ENCODE measurements around the gene NDUFS6.

Gene NDUFS6

DNA sequence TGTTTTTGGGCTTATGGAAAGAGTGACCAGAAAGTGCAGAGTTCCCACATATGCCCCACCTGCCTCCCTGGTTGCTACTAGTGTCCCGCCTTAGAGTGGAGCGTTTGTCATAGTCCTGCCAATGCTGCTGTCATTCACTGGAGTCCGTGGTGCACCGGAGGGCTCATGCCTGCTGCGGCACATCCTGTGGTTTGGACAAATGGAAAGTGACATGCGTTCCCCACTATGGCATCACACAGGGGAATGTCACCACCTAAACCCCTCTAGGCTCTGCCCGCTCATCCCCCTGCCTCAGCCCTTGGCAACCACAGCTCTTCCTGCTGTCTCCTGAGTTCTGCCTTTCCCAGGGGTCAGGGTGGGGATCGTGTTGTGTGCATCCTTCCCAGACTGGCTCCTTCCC lies 52.3 kb downstream of the NDUFS6 start:
- DNase-seq (ENCODE audit: low read depth): no peak

- DNase-seq (ENCODE audit: low read depth): no peak
Observed at GRCh38 chr5:1855075-1855474, 53.9 kb downstream of the NDUFS6 start.

- no peak for DNase-seq (ENCODE audit: low read depth)
Observed at GRCh38 chr5:1855596-1855995, 54.4 kb downstream of the NDUFS6 start.

DNA sequence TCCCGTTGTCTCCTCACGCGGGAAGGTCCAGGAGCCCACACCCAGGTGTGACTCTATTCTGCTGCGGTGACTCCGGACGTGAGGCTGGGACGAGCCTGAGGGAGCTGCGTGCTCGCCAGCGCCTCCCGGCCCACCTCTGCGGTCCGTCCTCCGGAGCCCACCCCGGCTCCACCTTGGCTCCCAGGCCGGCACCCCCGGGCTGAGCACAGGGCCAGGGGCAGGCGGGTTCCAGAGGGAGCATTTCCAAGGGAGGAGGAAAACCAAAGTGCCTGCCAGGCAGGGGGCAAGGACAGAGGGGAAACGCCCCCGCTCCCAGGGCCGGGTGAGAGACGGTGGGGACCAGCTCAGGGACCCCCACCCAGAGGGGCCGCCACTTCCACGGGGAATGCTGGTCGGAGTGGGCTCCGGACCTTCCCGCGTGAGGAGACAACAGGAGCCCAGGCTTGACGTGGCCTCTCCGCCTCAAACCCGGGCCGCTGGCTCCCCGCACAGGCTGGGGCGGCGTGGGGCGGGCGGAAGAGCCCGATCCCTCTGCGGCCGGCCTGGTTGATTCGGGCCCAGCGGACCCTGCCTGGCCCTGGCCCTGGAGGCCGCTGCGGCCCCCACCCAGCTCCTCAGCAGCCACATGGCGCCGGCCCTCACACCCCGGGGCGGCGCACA lies 55.5 kb downstream of the NDUFS6 start:
- DNase-seq (ENCODE audit: low read depth): no peak

DNA sequence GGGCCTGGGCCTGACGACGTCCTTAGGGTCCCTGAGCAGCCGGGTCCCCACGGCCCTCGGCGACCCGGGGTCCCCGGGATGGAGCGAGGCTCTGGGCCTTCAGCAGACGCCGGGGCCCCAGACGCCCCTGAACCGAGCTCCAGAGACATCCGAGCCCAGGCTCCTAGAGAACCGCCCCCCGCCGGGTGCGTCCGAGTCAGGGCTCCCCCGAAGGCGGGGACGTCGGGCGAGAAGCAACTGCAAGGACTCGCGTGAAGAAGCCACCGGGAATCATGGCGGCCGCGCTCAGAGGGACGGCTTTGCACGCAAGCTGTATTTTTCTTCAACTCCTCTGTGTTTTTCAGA lies 56.0 kb downstream of the NDUFS6 start:
- DNase-seq (ENCODE audit: low read depth): no peak

- DNase-seq (ENCODE audit: low read depth): no peak
Observed at GRCh38 chr5:1858436-1858835, 57.2 kb downstream of the NDUFS6 start.

DNA sequence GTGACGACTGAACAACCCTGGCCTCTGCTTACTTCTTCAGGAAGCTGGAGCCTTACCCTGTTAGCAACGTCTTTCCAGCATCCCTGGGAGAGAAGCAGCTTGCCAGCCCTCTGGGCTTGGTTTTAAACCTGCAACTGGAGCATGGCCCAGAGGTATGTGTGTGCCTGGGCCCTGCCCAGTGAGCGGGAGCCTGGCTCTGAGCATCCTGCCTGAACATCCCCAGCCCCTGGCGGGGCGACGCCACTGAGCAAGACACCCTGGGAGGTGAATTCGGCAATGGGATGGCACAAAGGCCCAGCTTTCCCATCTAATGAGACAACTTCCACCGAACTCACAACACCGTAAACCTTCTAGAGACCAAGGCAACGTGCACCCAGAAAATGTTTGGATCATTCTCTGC lies 57.9 kb downstream of the NDUFS6 start:
- no peak for DNase-seq (ENCODE audit: low read depth)

- DNase-seq (ENCODE audit: low read depth): no peak
Observed at GRCh38 chr5:1860021-1860610, 58.9 kb downstream of the NDUFS6 start.

- DNase-seq (ENCODE audit: low read depth): no peak
Observed at GRCh38 chr5:1860949-1861348, 59.7 kb downstream of the NDUFS6 start.

DNA sequence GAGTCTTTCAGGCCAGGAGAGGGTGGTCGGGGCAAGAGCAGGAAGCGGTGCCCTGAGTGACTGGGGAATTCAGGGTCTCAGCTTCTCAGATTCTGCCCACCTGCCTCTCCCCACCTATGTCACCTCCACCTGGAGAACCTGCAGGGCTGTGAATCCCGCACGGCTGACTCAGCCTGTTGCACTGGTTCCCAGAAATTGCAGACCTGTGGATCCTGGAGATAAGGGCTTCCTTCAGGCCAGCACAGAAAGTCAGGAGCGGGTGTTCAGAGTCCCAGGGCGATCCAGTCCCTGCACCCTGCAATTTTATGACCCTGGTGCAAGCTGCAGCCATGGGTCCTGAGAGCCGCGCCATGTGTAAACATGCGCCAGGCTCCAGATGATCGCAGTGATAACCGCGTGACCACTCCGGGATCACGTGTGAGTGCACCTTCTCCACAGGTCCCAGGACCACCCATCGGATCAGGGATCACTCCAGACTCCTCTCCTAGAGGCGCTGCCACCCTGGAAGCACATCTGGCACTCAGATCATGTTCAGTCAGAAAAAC lies 63.8 kb downstream of the NDUFS6 start:
- DNase-seq (ENCODE audit: low read depth): no peak

GRCh38 chr5:1865486-1865885 lies 64.3 kb downstream of the NDUFS6 start:
- DNase-seq (ENCODE audit: low read depth): no peak

All from activated gamma-delta T cell treated with anti-CD3 and anti-CD28 coated beads, Interleukin-2, amount 50 U/mL, for 16 hours (primary cell).